HG03354 (cell line): ENCODE results near the gene P3H1.

Source experiments
- ATAC-seq: cut with Tn5 transposase; IDR thresholded peaks from one replicate; pipeline ENCODE4 v1.9.1; 2021; ENCODE audit warnings: mild to moderate bottlenecking; ENCODE audit not compliant: unreplicated experiment, poor library complexity, severe bottlenecking

The P3H1 gene

DNA sequence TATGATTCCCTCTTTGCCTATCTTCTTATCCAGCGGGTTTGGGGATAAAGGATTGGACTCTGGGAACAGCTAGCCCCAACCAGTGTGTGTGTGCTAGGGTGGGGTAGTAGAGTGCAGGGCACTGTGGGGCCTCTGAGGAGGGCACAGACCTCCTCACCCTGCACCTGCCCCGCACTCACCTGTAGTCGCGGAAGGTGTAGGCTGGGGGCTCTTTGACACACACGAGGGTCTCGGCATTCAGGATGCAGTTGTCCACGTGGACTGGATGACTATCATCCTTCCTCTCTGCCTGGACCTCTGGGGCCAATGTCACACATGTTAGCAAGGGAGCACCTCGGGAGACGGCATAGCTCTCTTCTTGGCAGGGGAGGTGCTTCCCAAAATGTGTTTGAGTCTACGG is 18.8 kb downstream of the P3H1 start:
- ATAC-seq = no peak

DNA sequence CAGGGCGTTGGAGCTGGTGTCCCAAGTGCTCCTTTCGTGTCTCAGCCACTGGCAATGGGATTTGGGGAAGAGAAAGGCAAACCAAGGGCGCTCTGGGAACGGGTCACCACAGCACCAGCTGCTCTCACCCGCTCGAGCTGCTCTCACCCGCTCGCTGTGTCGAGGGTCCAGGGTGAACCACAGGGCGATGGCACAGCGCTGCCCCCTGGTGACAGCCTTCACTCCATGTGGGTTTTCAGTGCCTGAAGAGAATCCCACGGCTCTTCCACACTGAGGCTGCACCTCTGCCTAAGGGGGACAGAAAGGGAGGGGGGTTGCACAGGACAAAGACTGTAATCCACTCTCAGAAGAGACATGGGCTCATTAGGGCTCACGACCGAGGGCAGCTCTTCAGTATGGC is 19.7 kb downstream of the P3H1 start:
- no peak for ATAC-seq

- no peak for ATAC-seq
Observed at GRCh38 chr1:42746436-42747105, 20.3 kb downstream of the P3H1 start.

- no peak for ATAC-seq
Observed at GRCh38 chr1:42745851-42746250, 21.0 kb downstream of the P3H1 start.

- ATAC-seq = no peak
Observed at GRCh38 chr1:42744148-42744413, 22.7 kb downstream of the P3H1 start.

- ATAC-seq = no peak
Observed at GRCh38 chr1:42743317-42744147, 23.3 kb downstream of the P3H1 start.

DNA sequence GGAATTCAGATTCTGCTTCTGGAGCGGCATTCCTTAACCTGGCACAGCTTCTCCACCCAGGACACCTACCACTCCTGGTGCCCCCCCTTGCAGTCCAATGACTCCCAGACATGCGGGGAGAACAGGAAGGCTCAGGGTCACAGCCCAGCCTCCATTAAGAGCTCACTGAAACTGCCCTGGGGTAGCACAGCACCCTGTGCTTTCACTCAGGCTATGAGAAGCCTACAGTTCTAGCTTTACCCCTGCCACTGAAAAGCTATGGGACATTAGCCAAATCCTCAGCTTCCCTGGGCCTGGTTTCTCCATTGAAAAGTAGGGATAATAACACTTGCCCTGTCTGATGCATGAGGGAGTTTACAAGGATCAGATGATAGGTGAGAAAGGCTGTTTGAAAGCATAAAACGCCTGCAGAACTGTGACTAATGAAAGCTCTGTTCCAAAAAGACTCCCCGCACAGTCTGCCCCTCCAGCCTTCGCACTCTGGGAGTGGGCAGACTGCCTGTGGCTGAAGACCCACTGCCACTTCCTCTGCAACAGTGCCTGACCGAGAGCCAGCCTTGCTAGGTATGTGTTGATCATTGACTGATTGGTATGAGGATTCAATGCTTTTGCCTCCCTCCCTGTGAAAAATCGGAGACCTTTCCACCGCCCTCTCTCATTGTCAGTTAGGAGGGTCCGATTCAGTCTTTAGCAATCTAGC is 24.1 kb downstream of the P3H1 start:
- no peak for ATAC-seq

DNA sequence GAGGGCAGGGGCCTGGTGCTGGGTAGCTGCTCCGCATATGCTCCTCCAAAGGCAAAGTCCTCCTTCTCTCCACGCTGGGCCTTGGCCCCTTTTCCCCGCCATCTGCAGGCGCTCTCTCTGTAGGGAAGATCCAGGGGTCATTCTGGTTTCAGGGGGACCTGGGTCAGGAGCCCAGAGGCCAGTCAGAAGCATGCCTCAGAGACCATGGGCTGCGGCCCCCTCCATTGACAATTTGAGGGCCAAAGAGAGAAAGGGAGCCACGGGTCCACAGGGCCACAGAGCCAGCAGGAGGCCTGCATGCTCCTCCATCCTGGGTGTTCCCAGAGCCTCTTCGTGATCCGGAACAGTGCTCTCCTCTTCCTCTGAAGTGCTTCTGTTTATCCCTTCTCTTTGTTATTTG is 24.7 kb downstream of the P3H1 start:
- ATAC-seq = no peak

DNA sequence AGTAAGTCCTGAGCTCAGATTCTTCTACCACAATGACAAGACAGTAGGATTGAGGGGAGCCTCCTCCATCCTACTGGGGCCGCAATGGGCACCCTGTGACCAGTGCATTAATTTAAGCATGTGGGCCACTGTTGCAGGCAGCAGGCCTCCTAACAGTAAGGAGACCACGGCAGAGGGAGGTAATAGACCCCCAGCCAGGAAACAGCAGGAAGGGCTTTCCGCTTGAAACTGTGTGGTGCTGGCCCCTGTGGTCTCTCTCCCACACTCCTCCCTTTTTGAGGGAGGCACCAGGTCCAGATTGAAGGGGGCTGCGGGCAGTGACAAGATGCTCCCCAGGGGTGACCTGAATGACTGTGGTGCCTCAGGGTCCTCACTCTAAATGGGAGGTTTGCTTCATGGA is 25.1 kb downstream of the P3H1 start:
- ATAC-seq = no peak

DNA sequence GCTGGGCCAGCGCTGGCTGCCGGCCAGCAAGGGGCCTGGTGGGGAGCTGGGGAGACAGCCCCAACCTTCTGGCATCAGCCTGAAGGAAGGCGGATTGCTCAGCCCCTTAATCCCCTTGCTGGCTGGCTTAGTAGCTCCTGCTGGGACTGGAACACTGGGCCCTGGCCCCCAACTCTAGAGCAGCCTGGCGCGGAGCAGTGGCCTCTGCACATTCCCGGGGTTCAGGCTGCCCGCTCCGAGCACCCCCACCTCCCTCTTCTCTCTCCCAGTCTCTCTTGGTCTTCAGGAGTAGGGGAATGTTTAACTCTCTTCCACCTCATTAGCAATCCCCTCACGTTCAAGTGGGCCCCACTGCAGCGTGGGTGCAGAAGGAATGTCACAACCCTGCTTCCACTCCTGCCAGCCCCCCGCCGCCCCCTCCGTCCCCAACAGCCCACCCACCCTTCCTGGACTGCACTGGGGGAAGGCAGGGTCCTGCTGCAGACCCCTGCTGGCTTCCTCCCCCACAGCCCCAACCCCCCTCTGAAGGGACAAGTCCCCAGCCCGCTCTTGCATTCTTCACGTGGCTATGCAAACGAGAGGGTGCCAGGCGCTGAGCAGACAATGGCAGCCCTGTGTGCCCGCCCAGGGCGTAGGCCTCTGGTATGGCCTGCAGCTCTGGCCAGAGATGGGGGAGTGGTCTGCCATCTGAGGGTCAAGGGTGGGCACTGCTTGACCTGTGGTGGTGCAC is 25.8 kb downstream of the P3H1 start:
- no peak for ATAC-seq

DNA sequence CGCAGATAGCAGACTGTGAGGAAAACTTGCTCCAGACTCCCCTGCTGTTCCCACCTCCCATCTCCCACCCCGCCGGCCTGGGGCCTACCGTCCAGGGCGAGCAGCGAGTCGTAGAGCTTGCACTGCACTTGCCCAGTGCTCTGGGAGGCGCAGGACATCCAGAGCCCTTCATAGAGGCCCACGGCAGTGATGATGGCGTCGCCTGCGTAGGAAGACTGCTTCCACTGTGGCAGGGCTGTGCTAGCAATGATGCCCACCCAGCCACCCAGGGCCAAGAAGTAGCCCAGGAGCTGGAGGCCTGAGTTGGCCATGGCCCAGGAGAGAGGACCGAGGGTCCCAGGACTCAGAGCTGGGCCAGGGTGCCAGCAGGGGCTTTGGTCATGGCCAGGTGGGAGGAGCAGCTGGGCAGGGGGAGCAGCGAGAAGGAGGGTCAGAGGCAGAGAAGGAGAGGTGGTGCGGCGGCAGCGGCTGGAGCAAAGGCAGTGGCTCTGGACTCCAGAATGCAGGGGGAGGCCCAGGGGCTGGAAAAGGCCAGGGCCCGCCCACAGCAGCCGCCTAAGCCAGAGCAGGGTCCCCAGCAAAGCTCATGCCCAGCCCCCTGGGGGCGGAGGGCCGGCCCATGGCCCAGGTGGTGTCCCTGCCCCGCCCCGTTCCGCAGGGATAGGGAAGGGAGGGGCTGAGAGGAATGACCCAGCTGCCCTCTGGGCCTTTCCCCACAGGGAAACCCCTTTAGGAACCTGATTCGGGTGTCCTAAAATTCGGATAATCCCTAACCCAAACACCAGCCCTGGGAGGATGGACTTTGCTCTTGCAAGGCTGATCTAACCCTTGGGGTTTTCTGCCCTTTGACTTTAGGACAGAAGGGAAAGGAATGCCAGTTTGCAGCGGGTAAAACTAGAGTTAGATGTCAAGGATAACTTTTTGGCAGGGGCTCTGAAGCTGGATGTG is 26.8 kb downstream of the P3H1 start, which contains the start of gene CLDN19:
Gene CLDN19, minus strand, starts transcription at position 484 of the 948 bp plus-strand sequence. Its CDS starts 173 bp downstream, at position 311.
- ATAC-seq = no peak

GRCh38 chr1:42738678-42739226 is 28.1 kb downstream of the P3H1 start:
- no peak for ATAC-seq

GRCh38 chr1:42737986-42738677 is 28.7 kb downstream of the P3H1 start:
- ATAC-seq = no peak

DNA sequence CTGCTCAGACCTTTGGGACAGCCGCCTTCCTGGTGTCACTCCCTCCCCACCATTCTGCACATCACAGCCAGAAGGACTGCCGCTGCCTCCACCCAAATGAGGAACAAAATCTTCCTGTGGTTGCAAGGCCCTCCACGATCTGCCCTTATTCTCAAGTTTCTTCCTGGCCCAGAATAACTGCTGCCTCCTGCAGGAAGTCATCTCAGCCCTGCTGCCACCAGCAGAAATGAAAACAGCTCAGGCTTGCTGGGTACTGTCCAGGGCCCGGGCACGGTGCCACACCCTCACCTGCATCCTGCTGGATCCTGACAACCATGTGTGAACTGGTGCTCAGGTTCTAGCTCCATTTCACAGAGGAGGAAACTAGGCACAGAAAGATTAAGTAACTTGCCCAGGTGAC is 29.6 kb downstream of the P3H1 start:
- no peak for ATAC-seq

GRCh38 chr1:42736571-42737200 is 30.1 kb downstream of the P3H1 start:
- no peak for ATAC-seq

GRCh38 chr1:42736152-42736551 is 30.7 kb downstream of the P3H1 start:
- no peak for ATAC-seq

DNA sequence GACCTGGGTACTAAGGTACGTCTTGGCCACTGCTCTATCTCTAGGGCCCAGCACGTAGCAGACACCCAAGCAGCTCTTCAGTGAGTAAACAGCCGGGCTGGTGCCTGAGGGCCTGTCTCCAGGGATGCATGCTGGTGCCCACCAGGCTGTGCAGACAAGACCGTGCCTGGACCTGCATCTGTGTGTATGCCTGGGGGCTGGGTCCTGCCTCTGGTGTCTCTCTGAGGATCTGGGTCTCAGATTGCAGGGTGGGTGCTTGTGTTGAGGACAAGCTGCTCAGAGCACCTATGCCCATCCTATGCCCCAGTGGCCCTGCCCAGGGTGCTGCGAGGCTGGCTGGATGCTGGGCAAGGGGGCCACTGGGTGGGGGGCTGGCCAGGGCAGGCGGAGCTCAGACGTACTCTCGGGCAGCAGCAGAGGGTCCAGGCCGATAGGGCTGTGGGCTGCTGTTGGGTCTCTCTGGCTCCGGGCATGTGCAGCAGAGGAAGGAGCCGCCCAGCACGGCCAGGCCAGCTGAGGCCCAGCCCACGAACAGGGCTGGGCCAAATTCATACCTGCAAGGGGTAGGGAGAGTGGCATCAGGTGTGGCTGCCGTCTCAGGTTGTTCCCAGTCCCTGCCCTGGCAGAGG is 31.2 kb downstream of the P3H1 start:
- no peak for ATAC-seq
